Myocyte (in vitro differentiated cells): Measurements from ENCODE around the gene CFAP43. TPM values are rescaled to one million over a fixed set of nuclear protein-coding genes. Genes with fewer than 3 reads are reported as not detected.

Experiments used
- DNase-seq: peaks from one replicate; pipeline ENCODE4 v3.0.0-alpha.2; 2012; ENCODE audit warnings: low read depth
- polyA plus RNA-seq: library from polyadenylated mRNA; unstranded; fragments of >200 nt; gene quantifications from one replicate; pipeline ENCODE4 v1.2.1, GENCODE V29; 2012; ENCODE audit warnings: missing spikeins
- total RNA-seq: library from RNA; depleted of rRNA; stranded (reverse); fragments of >200 nt; gene quantifications from 2 replicates; pipeline ENCODE4 v1.2.3, GENCODE V29; 2014

CFAP43 gene, protein sequence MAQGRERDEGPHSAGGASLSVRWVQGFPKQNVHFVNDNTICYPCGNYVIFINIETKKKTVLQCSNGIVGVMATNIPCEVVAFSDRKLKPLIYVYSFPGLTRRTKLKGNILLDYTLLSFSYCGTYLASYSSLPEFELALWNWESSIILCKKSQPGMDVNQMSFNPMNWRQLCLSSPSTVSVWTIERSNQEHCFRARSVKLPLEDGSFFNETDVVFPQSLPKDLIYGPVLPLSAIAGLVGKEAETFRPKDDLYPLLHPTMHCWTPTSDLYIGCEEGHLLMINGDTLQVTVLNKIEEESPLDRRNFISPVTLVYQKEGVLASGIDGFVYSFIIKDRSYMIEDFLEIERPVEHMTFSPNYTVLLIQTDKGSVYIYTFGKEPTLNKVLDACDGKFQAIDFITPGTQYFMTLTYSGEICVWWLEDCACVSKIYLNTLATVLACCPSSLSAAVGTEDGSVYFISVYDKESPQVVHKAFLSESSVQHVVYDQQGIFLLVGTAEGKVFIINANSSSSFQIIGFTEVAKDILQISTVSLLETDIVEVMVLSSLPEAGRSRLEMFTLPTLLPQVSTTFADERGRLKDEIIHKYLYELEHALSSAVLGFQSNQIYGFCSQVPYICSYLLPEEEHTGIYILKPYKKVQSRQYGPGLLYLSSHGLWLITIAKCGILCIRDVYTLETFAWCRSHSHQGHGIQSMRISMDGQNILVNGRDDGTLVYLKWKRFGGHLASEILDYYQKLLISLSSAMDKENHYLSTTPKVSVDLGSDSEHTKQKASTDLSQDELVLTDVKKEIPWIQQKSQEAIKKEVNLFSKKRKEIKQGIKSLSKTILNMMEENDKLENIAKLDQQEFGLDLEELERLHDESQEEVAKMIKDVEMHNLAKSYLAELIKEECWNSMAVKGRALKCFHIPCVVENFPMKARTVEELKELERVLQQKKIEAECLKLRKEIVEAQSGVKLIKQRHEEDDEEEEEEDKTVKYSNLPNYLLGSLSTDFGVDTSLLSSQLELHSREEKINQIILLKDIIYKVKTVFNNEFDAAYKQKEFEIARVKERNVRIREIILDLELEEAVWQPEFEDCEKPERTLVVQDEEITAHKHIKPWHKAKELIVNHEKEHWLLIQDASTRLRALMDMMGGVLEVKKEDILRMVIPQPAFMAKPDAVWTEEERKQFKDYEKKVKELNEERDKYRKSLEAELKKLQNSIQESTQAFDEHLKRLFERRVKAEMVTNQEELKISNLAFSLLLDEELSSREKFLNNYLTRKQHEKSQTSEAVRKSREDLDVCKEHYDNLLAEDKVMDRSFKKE (N-terminal part only)
- total RNA-seq = not detected in 2 replicates
- polyA plus RNA-seq = 0.04 TPM

DNA sequence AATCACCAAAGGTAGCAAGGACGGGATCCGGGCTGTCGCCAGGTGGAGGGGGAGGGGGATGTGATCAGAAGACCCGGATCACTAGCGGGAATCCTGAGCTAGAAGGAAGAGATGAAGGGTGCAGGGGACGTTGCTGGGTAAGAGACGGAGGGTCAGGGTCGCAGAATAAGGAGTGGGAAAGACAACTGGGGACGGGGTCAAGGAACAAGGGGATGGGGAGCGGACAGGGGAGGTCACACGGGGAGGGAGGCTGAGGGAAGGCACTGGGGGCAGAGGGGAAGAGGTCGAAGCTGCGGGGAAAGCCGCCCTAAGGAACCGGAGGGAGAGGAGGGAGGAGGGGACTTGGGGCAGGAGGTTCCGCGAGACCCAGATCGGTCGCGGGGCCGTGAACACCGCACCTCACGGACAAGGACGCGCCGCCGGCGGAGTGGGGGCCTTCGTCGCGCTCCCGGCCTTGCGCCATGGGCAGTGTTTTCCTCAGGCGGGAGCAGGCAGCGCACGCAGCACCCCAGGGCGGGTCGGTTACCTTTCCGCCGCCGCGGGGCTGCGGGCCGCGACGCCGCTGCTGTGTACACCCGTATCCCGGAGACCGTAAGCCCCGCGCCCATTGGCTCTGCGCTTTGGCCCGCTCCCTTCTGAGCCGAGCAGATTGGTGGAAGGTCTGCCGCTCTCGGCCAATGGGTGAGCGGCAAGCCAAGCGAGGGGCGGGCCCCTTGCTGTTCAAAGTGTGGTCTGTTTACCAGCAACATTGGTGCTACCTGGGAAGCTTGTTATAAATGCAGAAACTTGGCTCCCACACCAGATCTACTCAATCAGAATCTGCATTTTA lies at the start of gene CFAP43:
CFAP43 (minus strand) TSS at position 581 of the 829 bp plus-strand sequence; CDS start at position 463, 118 bp downstream.
- DNase-seq = peak; percentile 96

DNA sequence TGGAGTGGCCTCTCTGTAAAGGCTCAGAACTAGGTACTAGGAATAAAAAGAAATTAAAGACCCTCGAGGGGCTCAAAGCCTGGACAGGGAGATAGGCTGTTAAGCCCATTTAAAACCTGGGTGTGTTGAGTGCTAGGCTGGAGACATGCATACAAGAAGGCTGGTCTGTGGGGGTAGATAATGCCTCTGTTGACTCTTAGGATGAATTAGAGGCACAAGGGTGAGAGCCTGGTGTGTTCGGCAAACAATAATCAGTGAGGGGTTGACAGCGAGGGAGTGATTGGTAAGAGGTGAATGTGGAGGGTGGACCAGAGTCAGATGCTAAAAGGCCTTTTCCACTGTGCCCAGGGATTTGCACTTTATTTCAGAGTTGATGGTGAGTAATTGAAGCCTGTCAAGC lies 49.5 kb upstream of the CFAP43 start:
- no peak for DNase-seq

DNA sequence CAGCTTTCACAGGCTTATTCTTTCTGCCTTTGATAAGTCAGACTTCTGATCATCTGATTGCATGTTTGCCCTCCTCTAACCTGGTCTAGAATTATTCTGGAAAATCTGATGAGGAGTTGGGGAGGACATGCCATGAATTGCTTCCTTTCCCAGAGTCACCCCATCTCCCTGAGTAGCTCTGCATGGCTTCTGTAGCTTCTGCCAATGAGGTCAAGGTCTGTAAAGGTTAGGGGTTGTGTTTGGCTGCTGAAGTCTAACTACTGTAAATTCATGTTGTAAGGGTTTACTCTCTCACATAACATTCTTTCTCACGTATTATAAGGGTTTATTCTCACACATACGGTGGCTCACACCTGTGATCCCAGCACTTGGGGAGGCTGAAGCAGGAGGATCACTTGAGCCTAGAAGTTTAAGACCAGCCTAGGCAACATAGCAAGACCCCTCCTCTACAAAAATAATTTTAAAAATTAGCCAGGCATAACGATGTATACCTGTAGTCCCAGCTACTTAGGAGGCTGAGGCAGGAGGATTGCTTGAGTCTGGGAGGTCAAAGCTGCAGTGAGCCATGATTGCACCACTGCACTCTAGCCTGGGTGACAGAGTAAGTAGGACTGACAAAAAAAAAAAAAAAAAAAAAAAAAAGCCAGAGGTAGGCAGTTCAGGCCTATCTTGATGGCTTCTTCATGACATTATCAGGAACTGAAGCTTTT lies 47.5 kb upstream of the CFAP43 start:
- DNase-seq = no peak

DNA sequence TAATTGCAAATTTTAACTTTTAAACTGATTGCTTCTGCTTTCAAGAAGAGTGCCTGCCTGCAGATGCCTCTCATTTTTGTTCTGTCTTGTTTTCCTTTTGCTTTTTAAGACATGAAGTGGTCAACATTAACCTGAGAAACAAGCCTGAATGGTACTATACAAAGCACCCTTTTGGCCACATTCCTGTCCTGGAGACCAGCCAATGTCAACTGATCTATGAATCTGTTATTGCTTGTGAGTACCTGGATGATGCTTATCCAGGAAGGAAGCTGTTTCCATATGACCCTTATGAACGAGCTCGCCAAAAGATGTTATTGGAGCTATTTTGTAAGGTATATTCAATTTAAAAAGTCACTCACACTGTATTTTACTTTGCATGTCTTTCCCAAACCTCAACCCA lies 45.6 kb upstream of the CFAP43 start:
- no peak for DNase-seq

DNA sequence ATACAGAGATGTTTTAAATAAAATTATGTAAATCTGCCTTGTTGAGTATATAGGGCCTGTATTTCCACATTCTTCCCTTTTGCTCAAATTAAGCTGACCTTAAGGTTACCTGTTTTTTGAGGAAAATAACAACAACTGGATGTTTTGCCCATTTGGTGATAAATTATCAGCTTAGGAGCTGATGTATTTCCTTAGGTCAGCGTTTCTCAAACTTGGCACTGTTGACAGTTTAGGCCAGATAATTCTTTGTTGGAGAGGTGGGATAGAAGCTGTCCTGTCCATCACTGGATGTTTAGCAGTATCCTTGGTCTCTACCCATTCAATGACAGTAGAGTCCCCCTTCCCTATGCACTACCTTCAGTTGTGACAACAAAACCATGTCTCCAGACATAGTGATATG lies 44.0 kb upstream of the CFAP43 start:
- no peak for DNase-seq

DNA sequence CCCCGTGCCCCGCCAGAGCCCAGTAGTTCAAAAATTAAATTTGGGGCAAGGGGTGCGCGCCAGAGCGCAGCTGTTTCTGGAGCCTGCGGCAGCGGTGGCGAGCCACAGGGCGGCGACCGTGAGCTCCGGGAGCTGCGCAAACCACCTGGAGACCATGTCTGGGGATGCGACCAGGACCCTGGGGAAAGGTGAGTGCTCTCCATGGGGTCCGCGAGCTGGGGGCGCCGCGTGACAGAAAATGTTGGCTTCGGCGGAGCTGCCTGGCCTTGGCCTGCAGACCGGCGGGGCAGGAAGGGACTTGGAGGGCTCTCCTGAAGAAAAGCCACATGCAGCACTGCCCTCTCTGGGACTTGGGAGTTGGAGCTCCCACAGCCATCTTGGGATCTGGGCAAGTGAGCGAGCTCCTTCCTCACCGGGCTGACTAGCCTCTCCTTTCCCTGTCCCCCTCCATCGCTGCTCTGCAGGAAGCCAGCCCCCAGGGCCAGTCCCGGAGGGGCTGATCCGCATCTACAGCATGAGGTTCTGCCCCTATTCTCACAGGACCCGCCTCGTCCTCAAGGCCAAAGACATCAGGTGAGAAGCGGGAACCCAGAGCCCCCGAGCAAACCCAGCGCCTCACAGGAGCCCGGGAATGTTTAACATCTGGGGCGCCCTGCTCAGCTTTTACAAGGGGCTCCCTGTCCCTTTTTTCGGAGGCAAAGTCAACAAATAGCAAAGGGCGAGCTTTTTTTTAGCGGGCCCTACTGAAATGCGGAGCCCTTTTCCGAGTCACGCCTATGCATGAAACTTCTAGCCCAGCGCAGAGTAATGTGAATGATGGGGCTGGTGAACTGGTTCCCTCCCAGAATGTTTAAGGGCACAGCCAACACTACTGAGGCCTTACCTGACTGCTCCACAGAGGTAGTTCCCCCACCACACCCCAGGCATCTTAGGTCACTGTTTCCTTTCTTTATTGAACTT lies 42.9 kb upstream of the CFAP43 start:
- no peak for DNase-seq

DNA sequence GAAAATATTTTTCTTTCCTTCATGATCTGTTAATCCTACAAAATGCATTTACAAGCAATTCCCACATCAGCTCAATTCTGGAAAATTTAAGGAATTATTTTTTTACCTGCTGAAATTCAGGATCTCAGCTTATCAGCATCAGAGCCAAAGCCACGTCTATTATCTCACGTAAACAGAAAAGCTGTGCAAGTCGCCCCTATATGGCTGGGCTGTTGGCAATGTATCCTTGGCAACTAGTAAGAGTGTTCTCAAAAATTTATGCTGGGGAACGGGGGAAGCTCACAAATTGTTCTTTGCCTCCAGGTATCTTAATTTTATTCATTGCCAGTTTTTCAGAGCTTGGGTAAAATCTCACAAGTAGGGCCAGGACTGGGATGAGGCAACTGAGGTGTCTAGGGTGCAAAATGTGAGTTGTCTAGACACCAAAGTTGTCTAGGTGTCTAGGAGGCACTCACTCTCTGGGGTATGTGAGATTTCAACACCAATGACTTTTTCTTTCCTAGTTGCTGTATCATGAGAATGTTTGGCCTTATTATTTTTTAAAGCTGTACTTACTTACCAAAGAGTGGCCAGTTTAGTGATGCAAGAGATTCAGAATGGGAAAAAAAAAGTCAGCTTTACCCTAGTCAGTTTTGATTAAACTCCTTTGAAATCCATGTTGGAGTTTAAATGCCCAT lies 41.9 kb upstream of the CFAP43 start:
- no peak for DNase-seq

DNA sequence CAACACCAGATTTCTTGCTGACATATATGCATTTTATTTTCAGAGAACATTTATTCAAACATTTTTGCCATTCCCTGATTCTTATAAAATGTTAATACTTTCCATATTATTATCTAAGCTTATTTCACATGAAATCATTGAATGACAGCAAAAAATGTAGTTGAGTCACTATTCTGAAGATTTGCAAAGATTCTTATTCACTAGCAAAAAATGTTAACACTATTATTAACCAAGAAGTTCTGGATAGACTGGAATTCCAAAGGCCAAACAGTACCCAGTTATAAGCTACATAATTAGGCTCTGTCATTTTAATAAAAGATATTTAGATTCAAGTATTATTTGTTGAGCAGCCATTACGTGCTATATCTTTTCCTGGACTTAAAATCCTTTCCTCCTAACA lies 41.1 kb upstream of the CFAP43 start:
- DNase-seq = no peak

DNA sequence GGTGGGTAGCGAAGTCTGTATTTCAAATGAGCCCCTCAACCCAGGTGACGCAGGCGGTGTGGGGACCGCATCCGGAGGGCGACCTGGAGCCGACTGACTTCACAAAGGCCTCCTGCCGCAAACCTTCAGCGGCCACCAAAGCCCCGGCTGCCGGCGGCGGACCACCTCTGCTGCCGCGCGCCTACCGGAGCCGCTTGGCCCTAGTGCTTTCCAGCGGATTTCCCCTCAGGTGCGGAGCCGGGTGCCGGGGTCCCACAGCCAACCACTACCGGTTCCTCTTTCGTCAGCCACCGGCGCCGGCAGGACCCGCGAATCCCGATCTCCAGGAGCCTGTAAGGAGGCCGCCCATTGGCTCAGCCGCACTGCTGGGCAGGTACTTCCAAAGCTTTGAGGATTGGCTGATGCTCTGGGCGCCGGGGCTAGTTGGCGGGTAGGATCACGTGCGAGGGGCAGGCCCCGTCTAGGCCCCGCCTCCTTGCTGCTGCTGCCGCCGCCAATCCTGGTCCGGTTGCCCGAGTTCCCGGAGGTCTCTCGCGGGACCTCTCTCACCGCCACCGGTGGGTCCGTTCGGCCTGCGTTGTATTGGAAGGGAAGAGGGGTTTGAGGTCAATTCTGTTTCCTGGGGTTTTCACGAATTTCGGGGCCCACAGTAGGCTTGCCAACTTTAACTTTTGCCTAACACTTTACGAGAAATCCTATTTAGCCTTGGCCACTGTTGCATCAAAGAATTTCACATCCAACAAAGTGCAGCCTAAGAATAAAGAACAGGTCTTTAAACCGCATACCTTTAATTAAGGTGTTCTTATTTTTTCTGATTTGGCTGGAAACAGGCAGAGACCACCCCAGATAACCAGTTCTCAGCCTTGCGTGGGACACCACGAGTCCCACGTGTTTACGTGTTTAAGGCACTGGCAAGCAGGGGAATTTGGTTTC lies 36.8 kb upstream of the CFAP43 start, which contains the start of gene GSTO2:
GSTO2 (plus strand) TSS at position 472 of the 933 bp plus-strand sequence. CDS start 5,732 bp downstream, outside the sequence.
- DNase-seq = no peak

DNA sequence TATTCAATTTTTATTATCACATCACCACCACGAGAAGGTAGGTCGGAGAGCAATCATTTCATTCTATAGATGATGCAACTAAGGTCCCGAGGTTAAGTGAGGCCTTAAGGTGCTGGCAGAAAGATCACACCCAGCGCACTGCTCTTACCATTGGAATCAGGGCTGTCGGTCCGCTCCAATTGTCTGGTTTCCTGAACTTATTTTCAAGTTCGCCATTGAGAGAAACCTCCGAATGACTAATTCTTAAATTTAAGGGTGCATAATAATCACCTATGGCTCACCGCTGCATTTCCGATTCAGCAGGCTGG lies 36.2 kb upstream of the CFAP43 start:
- DNase-seq = no peak

DNA sequence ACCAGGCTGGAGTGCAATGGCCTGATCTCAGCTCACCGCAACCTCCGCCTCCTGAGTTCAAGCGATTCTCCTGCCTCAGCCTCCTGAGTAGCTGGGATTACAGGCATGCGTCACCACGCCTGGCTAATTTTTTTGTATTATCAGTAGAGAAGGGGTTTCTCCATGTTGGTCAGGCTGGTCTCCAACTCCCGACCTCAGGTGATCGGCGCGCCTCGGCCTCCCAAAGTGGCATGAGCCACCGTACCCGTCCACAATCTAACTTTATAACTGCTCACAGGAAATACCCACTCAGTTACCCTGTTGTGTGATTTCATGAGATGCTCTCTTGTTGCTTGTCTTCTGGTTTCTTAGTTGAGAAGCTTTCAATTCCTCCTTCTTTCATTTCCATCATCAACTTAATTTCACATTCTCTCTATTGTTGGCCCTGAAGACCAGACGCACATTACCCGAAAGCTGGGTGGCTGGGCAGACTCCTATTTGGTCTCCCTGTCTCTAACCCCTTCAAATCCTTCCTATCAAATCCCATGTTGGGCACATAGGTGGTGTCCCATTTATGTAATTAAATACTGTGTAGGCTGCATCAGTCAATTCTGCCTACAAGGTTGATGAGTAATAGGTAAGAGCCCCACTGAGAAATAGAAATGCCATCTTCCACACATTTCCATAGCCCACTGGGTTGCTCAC lies 35.7 kb upstream of the CFAP43 start:
- no peak for DNase-seq

DNA sequence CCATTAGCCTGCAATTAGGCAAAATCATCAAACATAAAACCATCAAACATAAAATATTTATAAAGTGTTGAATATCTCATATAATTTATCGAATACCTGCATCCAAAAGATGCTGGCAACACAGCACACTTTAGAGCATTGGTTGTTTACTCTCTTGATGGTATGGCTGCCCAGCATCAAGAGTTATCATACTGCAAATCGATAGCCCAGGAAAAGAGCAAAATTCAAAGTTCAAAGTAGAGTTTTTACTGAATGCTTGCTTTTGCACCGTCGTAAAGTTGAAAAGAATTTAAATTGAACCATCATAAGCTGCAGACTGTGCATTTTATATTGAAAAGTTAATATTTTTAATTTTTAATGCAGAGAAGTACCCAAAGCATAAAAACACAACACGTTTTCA lies 32.6 kb upstream of the CFAP43 start:
- DNase-seq = no peak

DNA sequence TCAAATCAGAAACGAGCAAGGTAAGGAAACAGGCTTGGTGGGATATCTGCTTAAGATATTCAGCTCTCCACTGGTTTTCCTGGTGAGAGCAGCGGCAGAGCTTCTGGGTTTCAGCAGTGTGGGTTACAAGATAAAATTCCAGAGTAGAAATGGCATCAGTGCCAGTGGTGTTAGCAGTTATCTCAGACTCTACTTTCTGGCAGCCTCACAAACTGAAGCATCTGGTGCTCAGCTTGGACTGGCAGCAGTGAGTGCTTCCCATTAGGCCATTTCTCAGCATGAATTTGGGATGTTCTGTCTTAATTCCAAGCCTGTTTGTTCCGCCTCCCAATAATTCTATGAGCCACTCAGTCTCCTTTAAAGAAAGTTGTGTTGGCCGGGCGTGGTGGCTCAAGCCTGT lies 29.9 kb upstream of the CFAP43 start:
- peak; percentile 17 for DNase-seq

DNA sequence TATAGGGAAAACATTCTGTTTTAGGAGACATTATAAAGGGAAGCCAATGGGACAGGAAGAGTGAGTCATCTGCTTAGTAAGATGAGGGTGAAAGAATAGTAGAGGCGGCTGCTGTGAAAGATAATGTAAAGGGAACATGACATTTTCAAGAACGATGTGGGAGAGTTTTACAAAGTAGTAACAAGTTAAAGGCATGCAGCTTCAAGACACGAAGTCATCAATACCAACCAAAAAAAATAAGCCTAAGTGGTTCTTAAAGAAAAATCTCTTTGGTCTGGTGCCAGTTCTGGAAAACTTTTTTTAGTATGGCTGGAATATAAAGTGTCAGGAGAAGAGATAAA lies 28.6 kb upstream of the CFAP43 start:
- no peak for DNase-seq

DNA sequence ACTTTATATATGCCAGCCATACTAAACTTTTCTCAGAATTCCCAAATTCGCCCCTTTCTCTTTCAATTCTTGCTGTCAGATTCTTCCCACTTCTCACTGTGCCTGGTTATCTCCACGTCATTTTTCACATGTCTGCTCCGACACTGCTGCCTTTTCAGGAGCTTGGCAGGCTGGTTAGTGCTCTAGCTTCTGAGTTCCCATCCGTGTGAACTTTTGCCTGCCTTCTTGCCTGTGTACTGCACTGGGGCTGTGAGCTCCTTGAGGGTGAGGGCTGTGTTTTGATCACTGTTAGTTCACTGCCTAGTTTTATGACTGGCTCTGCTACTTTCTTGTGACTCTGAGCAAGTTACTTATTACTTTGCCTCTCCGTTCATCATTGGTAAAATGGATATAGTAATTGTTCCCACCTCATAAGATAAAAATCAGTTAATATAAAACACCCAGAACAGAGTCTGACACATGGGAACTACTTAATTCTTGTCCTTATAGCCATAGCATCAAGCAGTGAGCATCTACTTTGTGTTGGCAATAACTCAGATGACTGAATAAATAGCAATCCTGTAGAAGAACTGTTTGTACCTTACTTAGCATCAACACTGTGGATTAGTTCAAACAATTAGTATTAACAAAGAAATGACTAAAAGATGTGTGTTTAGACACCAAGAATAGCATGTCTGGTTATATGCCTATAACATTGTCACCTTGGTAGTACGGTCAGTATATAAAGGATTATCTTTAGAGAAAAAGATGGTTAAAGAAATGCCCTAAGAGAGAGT lies 28.0 kb upstream of the CFAP43 start:
- no peak for DNase-seq

DNA sequence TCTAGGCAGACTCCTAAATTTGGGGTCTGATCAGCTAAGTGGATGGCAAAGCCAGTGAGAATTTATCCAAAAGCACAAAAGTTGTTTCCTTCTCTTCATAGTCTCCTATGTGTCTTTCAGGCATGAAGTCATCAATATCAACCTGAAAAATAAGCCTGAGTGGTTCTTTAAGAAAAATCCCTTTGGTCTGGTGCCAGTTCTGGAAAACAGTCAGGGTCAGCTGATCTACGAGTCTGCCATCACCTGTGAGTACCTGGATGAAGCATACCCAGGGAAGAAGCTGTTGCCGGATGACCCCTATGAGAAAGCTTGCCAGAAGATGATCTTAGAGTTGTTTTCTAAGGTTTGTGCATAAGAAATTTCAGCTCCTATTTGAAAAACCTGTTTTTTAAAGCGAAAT lies 27.3 kb upstream of the CFAP43 start:
- DNase-seq = no peak
